Panc1 (cell line): ENCODE measurements around the gene TNIK. TPM values are rescaled to one million over a fixed set of nuclear protein-coding genes. Genes with fewer than 3 reads are reported as not detected.

Experiments
- ATAC-seq: fragments of 200-7000 bp; cut with Tn5 transposase; 2 replicates; pipeline ENCODE4 v1.9.1; 2020; ENCODE audit warnings: mild to moderate bottlenecking, moderate library complexity
- BruUV-seq: library from RNA; stranded (reverse); fragments of 400-500 nt; replicated peaks from 2 replicates; lab custom pipeline; 2021; lab: Mats Ljungman, UMichigan
- CTCF ChIA-PET: fragments of 300-600 bp; sonication (Branson Sonifier 250); formaldehyde crosslinking; loops from one replicate; lab custom pipeline; 2022; ENCODE audit warnings: antibody characterized with exemption; lab: Charles Lee
- POLR2A ChIA-PET: fragments of 300-600 bp; sonication (Branson Sonifier 250); formaldehyde crosslinking; loops from one replicate; lab custom pipeline; 2022; ENCODE audit warnings: antibody characterized with exemption; lab: Charles Lee
- DNase-seq: peaks from one replicate; pipeline ENCODE4 v3.0.0-alpha.2; 2010; ENCODE audit warnings: low read depth, low spot score
- H3K27ac ChIP-seq: 2 replicates; pipeline ENCODE4 v1.5.1; 2011; ENCODE audit warnings: mild to moderate bottlenecking, low read length, inconsistent platforms
- H3K27me3 ChIP-seq: fragments of 200-500 bp; sonication (Bioruptor generic); 2 replicates; pipeline ENCODE4 v1.6.0; 2014; ENCODE audit warnings: low read length, inconsistent platforms; ENCODE audit not compliant: control insufficient read depth, insufficient read depth
- H3K36me3 ChIP-seq: fragments of 200-500 bp; sonication (Bioruptor generic); 2 replicates; pipeline ENCODE4 v1.5.1; 2014; ENCODE audit warnings: inconsistent platforms, mild to moderate bottlenecking, low read length, moderate library complexity; ENCODE audit not compliant: control insufficient read depth, insufficient read depth
- H3K4me1 ChIP-seq: 2 replicates; pipeline ENCODE4 v1.5.1; 2011; ENCODE audit warnings: inconsistent platforms, mild to moderate bottlenecking, low read length, moderate library complexity; ENCODE audit not compliant: control insufficient read depth, insufficient read depth
- H3K4me3 ChIP-seq, 2 experiments: 2 replicates each; pipeline ENCODE4 v1.5.1; 2011 to 2012; ENCODE audit warnings: low read depth in 2 of 2, low read length in 2 of 2, mild to moderate bottlenecking in 2 of 2, inconsistent platforms in 1 of 2, moderate library complexity in 1 of 2
- H3K9me3 ChIP-seq: fragments of 200-500 bp; sonication (Bioruptor generic); 2 replicates; pipeline ENCODE4 v1.5.1; 2014; ENCODE audit warnings: low read depth, mild to moderate bottlenecking, inconsistent platforms, low read length, moderate library complexity; ENCODE audit not compliant: control insufficient read depth, insufficient read depth
- POLR2AphosphoS5 ChIP-seq: IDR thresholded peaks from 2 replicates; pipeline ENCODE4 v1.6.1; 2012; ENCODE audit warnings: mild to moderate bottlenecking, low read depth, low read length, moderate library complexity
- REST ChIP-seq, 2 experiments: IDR thresholded peaks; 2 replicates each; pipeline ENCODE4 v1.6.1; 2011 to 2012; ENCODE audit warnings: low read depth in 2 of 2, control low read depth in 1 of 2, low read length in 1 of 2, mild to moderate bottlenecking in 1 of 2, moderate library complexity in 1 of 2; ENCODE audit not compliant: insufficient read depth in 1 of 2
- SIN3A ChIP-seq: IDR thresholded peaks from 2 replicates; pipeline ENCODE4 v1.6.1; 2012; ENCODE audit warnings: low read depth, mild to moderate bottlenecking, low read length, moderate library complexity, borderline replicate concordance; ENCODE audit not compliant: insufficient read depth
- TCF7L2 ChIP-seq: IDR thresholded peaks from 2 replicates; pipeline ENCODE4 v1.6.1; 2011; ENCODE audit warnings: mild to moderate bottlenecking, low read depth, low read length, inconsistent platforms
- in situ Hi-C: cut with HindIII; loops from 2 replicates; pipeline ENCODE4 v1.10.0; 2016; ENCODE audit warnings: low sequenced_read_pairs, low pct_unique_long_range_greater_than_20kb
- intact Hi-C: fragments of 100-400 bp; cut with micrococcal nuclease; formaldehyde crosslinking; loops from one replicate; pipeline ENCODE4 v1.10.0; 2022; ENCODE audit not compliant: unreplicated experiment
- total RNA-seq: library from RNA; stranded (reverse); gene quantifications from one replicate; pipeline ENCODE4 v1.2.1, GENCODE V29; 2021; ENCODE audit not compliant: unreplicated experiment
- TF ChIP-seq, protein P1 (sequence below): fragments of 450-650 bp; IDR thresholded peaks from 2 replicates; pipeline ENCODE4 v1.5.1; 2017; ENCODE audit warnings: mild to moderate bottlenecking

The TNIK gene
- total RNA-seq, 1 experiment from 2014 or later = 1.9 TPM

DNA sequence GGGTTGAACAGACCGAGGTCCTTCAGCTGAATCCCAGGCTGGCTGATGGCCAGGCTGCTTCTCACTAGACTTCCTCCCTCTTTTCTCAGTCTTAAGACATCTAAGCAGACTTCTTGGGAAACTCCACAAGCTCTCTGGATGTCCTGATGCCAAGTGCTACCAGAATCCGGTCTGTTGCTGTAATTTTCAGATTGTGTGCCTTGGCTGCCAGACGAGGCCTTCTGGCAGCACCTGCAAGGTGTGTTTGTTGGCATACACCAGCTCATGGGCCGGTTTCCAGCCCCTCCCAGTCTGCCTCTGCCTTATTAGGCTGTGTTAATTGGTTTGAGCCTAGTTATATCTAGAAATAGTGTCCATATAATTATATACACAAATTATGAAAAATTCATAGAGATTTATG, 120.6 kb downstream of the TNIK start:
- H3K4me3 ChIP-seq = no peak overlapping the region
- no TSS peak for BruUV-seq
- no peak overlapping the region for H3K27ac ChIP-seq
- ChIA-PET CTCF (no interaction called here), POLR2A (no interaction called here)
- no peaks in the 10 kb centered on the region for H3K36me3 ChIP-seq
- in situ Hi-C loops (no loop called here), intact Hi-C loops (no loop called here)
- no peak for TF ChIP-seq SIN3A
- TF ChIP-seq REST (IDR thresholded peaks at IDR 0.05; ENCODE audit: insufficient read depth in 1 of 2, low read depth in 2 of 2, low read length in 1 of 2) = no peak
- TF ChIP-seq, protein P1, sequence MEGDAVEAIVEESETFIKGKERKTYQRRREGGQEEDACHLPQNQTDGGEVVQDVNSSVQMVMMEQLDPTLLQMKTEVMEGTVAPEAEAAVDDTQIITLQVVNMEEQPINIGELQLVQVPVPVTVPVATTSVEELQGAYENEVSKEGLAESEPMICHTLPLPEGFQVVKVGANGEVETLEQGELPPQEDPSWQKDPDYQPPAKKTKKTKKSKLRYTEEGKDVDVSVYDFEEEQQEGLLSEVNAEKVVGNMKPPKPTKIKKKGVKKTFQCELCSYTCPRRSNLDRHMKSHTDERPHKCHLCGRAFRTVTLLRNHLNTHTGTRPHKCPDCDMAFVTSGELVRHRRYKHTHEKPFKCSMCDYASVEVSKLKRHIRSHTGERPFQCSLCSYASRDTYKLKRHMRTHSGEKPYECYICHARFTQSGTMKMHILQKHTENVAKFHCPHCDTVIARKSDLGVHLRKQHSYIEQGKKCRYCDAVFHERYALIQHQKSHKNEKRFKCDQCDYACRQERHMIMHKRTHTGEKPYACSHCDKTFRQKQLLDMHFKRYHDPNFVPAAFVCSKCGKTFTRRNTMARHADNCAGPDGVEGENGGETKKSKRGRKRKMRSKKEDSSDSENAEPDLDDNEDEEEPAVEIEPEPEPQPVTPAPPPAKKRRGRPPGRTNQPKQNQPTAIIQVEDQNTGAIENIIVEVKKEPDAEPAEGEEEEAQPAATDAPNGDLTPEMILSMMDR = no peak
- no peak for TF ChIP-seq POLR2AphosphoS5
- TF ChIP-seq TCF7L2 = no peak
- no peaks in the 10 kb centered on the region for H3K9me3 ChIP-seq
- DNase-seq = no peak
- ATAC-seq = no peak
- no peaks in the 10 kb centered on the region for H3K4me1 ChIP-seq
- no peaks in the 10 kb centered on the region for H3K27me3 ChIP-seq

DNA sequence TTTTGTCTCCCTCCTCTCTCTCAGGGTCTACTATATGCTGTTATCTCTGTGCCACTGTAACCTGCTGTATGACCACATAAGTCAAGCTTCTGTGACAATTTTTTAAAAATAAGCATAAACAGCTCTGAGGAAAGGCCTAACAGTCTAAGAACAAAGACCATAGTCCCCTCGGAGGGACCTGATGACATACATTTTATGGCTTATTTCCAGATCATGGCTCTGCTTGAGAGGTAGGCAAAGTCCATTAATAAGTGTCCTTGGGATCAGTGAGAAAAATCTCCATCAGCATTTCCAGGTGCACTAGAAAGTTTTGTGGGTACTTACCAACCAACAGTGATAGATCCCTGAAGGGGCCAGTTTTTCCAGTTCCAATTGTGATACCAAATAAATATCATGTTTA, 123.8 kb downstream of the TNIK start:
- Histone ChIP-seq H3K4me1 (no peaks in the 10 kb centered on the region), H3K9me3 (no peaks in the 10 kb centered on the region), H3K27ac (no peak overlapping the region), H3K27me3 (peaks cover 2% of the 10 kb centered on the region; the same call in 1 of the 2 replicates), H3K4me3 (no peak overlapping the region), H3K36me3 (no peaks in the 10 kb centered on the region)
- intact Hi-C loops = no loop called here
- TF ChIP-seq, protein P1 = no peak
- TF ChIP-seq SIN3A (no peak), TCF7L2 (no peak), POLR2AphosphoS5 (no peak), REST (IDR thresholded peaks at IDR 0.05; ENCODE audit: insufficient read depth in 1 of 2, low read depth in 2 of 2, low read length in 1 of 2) (no peak)
- POLR2A ChIA-PET = no interaction called here
- in situ Hi-C loops = no loop called here
- ATAC-seq = no peak
- BruUV-seq = no TSS peak
- CTCF ChIA-PET = no interaction called here
- DNase-seq = no peak
